Glutamatergic neuron (in vitro differentiated cells): Measurements from ENCODE around the gene PAQR5. TPM values are rescaled to one million over a fixed set of nuclear protein-coding genes. Genes with fewer than 3 reads are reported as not detected.
"Not testable (repeated sequence)": the region's sequence is repeated elsewhere in the genome, so short reads cannot be mapped to it uniquely, and the experiment has no call there.

Experiments
- DNase-seq: peaks from one replicate; pipeline ENCODE4 v3.0.0; 2022
- H3K27ac Mint-ChIP-seq: one replicate; pipeline ENCODE4 v1.8.0; 2020; ENCODE audit warnings: mild to moderate bottlenecking, mixed read lengths, inconsistent platforms; ENCODE audit not compliant: unreplicated experiment
- H3K27me3 Mint-ChIP-seq: one replicate; pipeline ENCODE4 v1.8.0; 2020; ENCODE audit warnings: mild to moderate bottlenecking, moderate library complexity, mixed read lengths, inconsistent platforms; ENCODE audit not compliant: unreplicated experiment
- H3K36me3 Mint-ChIP-seq: one replicate; pipeline ENCODE4 v1.8.0; 2020; ENCODE audit warnings: mild to moderate bottlenecking, mixed read lengths, inconsistent platforms; ENCODE audit not compliant: unreplicated experiment
- H3K4me1 Mint-ChIP-seq: one replicate; pipeline ENCODE4 v1.8.0; 2020; ENCODE audit warnings: mild to moderate bottlenecking, low read depth, mixed read lengths, inconsistent platforms; ENCODE audit not compliant: unreplicated experiment
- H3K4me3 Mint-ChIP-seq: one replicate; pipeline ENCODE4 v1.8.0; 2020; ENCODE audit warnings: mild to moderate bottlenecking, mixed read lengths, inconsistent platforms; ENCODE audit not compliant: unreplicated experiment
- H3K9me3 Mint-ChIP-seq: one replicate; pipeline ENCODE4 v1.8.0; 2020; ENCODE audit warnings: mild to moderate bottlenecking, moderate library complexity, mixed read lengths, inconsistent platforms; ENCODE audit not compliant: unreplicated experiment
- total RNA-seq: library from RNA; stranded (reverse); fragmentation: NEBNext Ultra II Directional; extraction: Animal tissue kit (Norgen Biotek cat#: 25700); gene quantifications from one replicate; pipeline ENCODE4 v1.2.1, GENCODE V29; 2021; ENCODE audit not compliant: unreplicated experiment
- TF ChIP-seq, protein P1 (sequence below): fragments of 200-600 bp; sonication (generic); IDR thresholded peaks from one replicate; pipeline ENCODE4 v1.5.0; 2021; ENCODE audit not compliant: partially characterized antibody, unreplicated experiment

PAQR5 gene
- total RNA-seq, 1 donor from 2014 or later: not detected

DNA sequence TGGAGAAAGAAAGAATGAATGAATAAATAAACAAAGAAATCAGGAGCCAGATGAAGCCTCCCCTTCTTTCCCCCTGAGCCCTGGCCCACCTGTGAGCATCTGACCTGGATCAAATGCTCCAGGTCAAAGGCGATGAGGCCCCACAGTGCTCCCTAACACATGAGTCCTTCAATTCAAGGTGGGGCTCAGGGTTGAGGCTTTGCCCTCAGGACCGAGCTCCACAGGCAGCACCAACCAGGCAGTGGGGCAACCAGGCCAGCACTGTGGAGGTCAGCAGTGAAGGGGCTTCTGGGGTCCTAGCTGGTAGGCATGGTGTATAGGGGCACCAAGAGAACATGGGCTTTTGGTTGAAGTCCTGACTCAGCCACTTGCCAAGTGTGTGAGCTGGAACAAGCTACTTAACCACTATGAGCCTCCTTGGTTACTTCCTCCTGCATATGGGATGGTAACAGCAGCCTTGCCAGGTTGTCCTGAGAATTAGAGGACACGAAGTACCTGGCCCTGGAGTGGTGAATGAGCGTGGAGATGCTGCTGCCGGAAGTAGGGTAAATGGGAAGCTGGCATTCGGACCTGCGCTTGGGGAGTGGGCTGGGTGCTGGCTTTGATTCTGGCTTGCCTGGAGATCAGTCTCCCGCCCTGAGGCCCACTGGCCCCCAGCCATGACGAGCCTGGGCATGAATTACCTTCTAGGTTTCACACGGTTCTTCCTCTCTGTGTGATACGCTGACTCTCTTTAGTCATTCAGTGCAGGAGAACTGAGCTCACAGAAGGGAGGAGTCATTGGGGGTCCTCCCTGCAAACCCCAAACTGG is 10.0 kb upstream of the PAQR5 start:
- Mint-ChIP-seq H3K4me3 (no peak overlapping the region), H3K27me3 (peaks cover 5% of the 10 kb centered on the region), H3K27ac (no peak overlapping the region), H3K9me3 (peaks cover 1% of the 10 kb centered on the region), H3K36me3 (no peaks in the 10 kb centered on the region), H3K4me1 (no peaks in the 10 kb centered on the region)
- TF ChIP-seq, protein P1, sequence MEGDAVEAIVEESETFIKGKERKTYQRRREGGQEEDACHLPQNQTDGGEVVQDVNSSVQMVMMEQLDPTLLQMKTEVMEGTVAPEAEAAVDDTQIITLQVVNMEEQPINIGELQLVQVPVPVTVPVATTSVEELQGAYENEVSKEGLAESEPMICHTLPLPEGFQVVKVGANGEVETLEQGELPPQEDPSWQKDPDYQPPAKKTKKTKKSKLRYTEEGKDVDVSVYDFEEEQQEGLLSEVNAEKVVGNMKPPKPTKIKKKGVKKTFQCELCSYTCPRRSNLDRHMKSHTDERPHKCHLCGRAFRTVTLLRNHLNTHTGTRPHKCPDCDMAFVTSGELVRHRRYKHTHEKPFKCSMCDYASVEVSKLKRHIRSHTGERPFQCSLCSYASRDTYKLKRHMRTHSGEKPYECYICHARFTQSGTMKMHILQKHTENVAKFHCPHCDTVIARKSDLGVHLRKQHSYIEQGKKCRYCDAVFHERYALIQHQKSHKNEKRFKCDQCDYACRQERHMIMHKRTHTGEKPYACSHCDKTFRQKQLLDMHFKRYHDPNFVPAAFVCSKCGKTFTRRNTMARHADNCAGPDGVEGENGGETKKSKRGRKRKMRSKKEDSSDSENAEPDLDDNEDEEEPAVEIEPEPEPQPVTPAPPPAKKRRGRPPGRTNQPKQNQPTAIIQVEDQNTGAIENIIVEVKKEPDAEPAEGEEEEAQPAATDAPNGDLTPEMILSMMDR: no peak
- DNase-seq: no peak

DNA sequence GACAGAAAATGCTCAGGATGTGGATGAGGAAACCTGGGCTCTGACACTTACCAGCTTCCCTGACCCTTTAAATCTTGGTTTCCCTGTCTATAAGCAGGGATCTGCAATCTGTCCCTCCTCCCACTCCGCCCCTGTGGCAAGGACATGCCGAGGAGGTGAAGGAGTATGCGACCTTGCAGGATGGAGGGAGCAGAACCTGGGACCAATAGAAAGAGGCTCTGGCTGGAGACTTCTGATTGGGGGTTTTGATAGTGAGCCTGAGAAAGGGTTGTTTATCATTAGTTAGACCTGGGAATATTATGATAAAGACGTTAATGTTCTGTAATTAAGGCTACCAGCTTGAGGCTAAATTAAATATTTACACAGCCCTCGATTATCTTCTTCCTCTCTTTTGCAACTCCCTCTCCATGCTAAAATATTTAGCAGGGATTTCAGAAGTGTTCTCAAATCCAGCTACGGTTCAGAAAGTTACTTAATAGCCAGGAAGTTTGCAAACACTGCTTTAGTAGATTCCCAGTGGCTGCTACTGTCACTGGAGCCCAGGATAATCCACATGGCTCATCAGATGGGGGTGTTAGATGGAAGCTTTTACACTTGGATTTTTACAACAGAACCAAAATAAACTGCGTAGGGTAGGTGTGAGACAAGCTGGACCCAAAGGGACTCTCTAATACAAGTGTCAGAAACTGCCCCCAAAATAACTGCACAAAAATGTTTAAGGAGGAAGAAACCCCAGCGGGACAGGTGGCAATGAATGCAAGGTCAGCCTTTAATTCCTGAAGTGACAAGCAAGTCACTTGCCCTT is 9.2 kb upstream of the PAQR5 start:
- H3K27ac Mint-ChIP-seq: no peak overlapping the region
- no peak for DNase-seq

GRCh38 chr15:69290346-69291164 is 8.2 kb upstream of the PAQR5 start:
- DNase-seq: no peak
- TF ChIP-seq, protein P1: no peak
- H3K4me1 Mint-ChIP-seq: no peaks in the 10 kb centered on the region
- H3K27me3 Mint-ChIP-seq: peaks cover 2% of the 10 kb centered on the region
- peaks cover 1% of the 10 kb centered on the region for H3K9me3 Mint-ChIP-seq
- no peak overlapping the region for H3K27ac Mint-ChIP-seq
- peaks cover 4% of the 10 kb centered on the region for H3K36me3 Mint-ChIP-seq
- no peak overlapping the region for H3K4me3 Mint-ChIP-seq

More for the DNA sequence above, 9.2 kb upstream of the PAQR5 start:
- Mint-ChIP-seq H3K27me3 (peaks cover 2% of the 10 kb centered on the region), H3K4me3 (no peak overlapping the region), H3K4me1 (no peaks in the 10 kb centered on the region), H3K36me3 (no peaks in the 10 kb centered on the region), H3K9me3 (peaks cover 1% of the 10 kb centered on the region)
- TF ChIP-seq, protein P1: no peak

DNA sequence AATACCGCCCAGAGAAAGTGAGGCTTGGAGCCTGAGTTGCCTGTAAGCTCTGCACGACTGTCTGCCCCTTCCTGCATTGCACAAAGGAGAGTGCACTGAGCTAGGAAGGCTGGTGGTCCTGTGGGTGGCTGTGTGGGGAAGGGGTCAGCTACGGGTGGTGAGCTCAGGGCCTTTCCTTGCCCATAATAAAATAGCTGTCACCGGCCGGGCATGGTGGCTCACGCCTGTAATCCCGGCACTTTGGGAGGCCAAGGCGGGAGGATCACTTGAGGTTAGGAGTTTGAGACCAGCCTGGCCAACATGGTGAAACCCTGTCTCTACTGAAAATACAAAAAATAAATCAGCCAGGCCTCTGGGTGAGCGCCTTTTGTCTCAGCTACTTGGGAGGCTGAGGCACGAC is 7.1 kb upstream of the PAQR5 start:
- H3K36me3 Mint-ChIP-seq, H3K4me3 Mint-ChIP-seq, H3K4me1 Mint-ChIP-seq, H3K27me3 Mint-ChIP-seq, DNase-seq, H3K9me3 Mint-ChIP-seq, H3K27ac Mint-ChIP-seq: not testable (repeated sequence)

- peaks cover 4% of the 10 kb centered on the region for H3K27me3 Mint-ChIP-seq
- H3K36me3 Mint-ChIP-seq: peaks cover 4% of the 10 kb centered on the region
- no peak overlapping the region for H3K4me3 Mint-ChIP-seq
- no peaks in the 10 kb centered on the region for H3K4me1 Mint-ChIP-seq
- peaks cover 1% of the 10 kb centered on the region for H3K9me3 Mint-ChIP-seq
- DNase-seq: no peak
- TF ChIP-seq, protein P1: no peak
- no peak overlapping the region for H3K27ac Mint-ChIP-seq
Observed at GRCh38 chr15:69292826-69293420, 5.8 kb upstream of the PAQR5 start.
